ENCODE measurements around the gene CFL2.

- TF ChIP-seq ZFP69B (tag by site-specific recombination; IDR thresholded peaks at IDR 0.05) (no peak), ZNF140 (tag by site-specific recombination; IDR thresholded peaks at IDR 0.05) (no peak), PATZ1 (tag by site-specific recombination; IDR thresholded peaks at IDR 0.05) (no peak), WT1 (tag by site-specific recombination; IDR thresholded peaks at IDR 0.05) (no peak), KLF9 (tag by site-specific recombination; IDR thresholded peaks at IDR 0.05; ENCODE audit: low read depth) (no peak), ZEB2 (tag by site-specific recombination; IDR thresholded peaks at IDR 0.05) (no peak), ZNF549 (tag by site-specific recombination; IDR thresholded peaks at IDR 0.05) (no peak), BCL11B (tag by site-specific recombination; IDR thresholded peaks at IDR 0.05; ENCODE audit: low read depth) (no peak), YY1 (tag by site-specific recombination; IDR thresholded peaks at IDR 0.05) (no peak), ZNF350 (tag by site-specific recombination; IDR thresholded peaks at IDR 0.05) (no peak), REST (tag by site-specific recombination; IDR thresholded peaks at IDR 0.05) (no peak)
- TF ChIP-seq, protein P1, sequence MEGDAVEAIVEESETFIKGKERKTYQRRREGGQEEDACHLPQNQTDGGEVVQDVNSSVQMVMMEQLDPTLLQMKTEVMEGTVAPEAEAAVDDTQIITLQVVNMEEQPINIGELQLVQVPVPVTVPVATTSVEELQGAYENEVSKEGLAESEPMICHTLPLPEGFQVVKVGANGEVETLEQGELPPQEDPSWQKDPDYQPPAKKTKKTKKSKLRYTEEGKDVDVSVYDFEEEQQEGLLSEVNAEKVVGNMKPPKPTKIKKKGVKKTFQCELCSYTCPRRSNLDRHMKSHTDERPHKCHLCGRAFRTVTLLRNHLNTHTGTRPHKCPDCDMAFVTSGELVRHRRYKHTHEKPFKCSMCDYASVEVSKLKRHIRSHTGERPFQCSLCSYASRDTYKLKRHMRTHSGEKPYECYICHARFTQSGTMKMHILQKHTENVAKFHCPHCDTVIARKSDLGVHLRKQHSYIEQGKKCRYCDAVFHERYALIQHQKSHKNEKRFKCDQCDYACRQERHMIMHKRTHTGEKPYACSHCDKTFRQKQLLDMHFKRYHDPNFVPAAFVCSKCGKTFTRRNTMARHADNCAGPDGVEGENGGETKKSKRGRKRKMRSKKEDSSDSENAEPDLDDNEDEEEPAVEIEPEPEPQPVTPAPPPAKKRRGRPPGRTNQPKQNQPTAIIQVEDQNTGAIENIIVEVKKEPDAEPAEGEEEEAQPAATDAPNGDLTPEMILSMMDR (tag by site-specific recombination; IDR thresholded peaks at IDR 0.05) = no peak
These were observed 28.5 kb downstream of the CFL2 start for GRCh38 chr14:34685819-34686428.
